GM12878 (cell line): ENCODE measurements around the gene NCF4. TPM values are rescaled to one million over a fixed set of nuclear protein-coding genes. Genes with fewer than 3 reads are reported as not detected.

ENCODE experiments used
- ATAC-seq: fragments of 200-7000 bp; cut with Tn5 transposase; 3 replicates; pipeline ENCODE4 v1.9.1; 2020; ENCODE audit warnings: mild to moderate bottlenecking, moderate library complexity
- BruUV-seq: library from RNA; stranded (reverse); fragments of 400-500 nt; replicated peaks from 2 replicates; lab custom pipeline; 2021; lab: Mats Ljungman, UMichigan
- CTCF ChIA-PET: fragments of 300-600 bp; sonication (Branson Sonifier 250); formaldehyde crosslinking; extraction: SDS; loops from one replicate; lab custom pipeline; 2021; ENCODE audit warnings: inconsistent platforms; lab: Yijun Ruan, JAX
- POLR2A ChIA-PET: fragments of 350-600 bp; formaldehyde crosslinking; extraction: SDS; loops from one replicate; lab custom pipeline; 2021; ENCODE audit warnings: inconsistent platforms; lab: Charles Lee
- RAD21 ChIA-PET: fragments of 300-600 bp; sonication (Branson Sonifier 250); formaldehyde crosslinking; loops from one replicate; lab custom pipeline; 2023; ENCODE audit warnings: antibody characterized with exemption; ENCODE audit not compliant: unreplicated experiment; lab: Charles Lee
- SMC1A ChIA-PET: fragments of 300-600 bp; sonication (Branson Sonifier 250); formaldehyde crosslinking; loops from one replicate; lab custom pipeline; 2023; ENCODE audit not compliant: unreplicated experiment, uncharacterized antibody; lab: Charles Lee
- DNase-seq: peaks from one replicate; pipeline ENCODE4 v3.0.0-alpha.2; 2011; ENCODE audit warnings: low read depth, low spot score
- FAIRE-seq: peaks from 3 replicates; lab custom pipeline; 2011; peaks lifted over from hg19 to GRCh38; lab: Jason Lieb, UNC
- H2AFZ ChIP-seq: 2 replicates; pipeline ENCODE4 v1.6.0; 2011; ENCODE audit warnings: low read depth, low read length, control low read depth; ENCODE audit not compliant: control insufficient read depth
- H3K27ac ChIP-seq: 2 replicates; pipeline ENCODE4 v1.5.1; 2011; ENCODE audit warnings: control low read depth; ENCODE audit not compliant: control insufficient read depth, insufficient read depth
- H3K27me3 ChIP-seq, 2 experiments: replicated peaks in 1 of 2; 2 replicates each; pipeline versions ENCODE4 v1.6.0 to v1.6.1; 2011; ENCODE audit warnings: low read length in 1 of 2; ENCODE audit not compliant: control insufficient read depth in 2 of 2, insufficient read depth in 2 of 2
- H3K36me3 ChIP-seq, 2 experiments: 2 replicates each; pipeline ENCODE4 v1.5.1; 2011; ENCODE audit warnings: low read length in 1 of 2; ENCODE audit not compliant: control insufficient read depth in 2 of 2, insufficient read depth in 2 of 2
- H3K4me1 ChIP-seq: 2 replicates; pipeline ENCODE4 v1.6.1; 2011; ENCODE audit warnings: mild to moderate bottlenecking, low read length, moderate library complexity, mixed read lengths; ENCODE audit not compliant: control insufficient read depth, insufficient read depth
- H3K4me2 ChIP-seq: 2 replicates; pipeline ENCODE4 v1.6.0; 2011; ENCODE audit warnings: control low read depth; ENCODE audit not compliant: control insufficient read depth, insufficient read depth
- H3K4me3 ChIP-seq: fragments of 200-600 bp; sonication (generic); 2 replicates; pipeline ENCODE4 v1.5.1; 2016
- H3K79me2 ChIP-seq: 2 replicates; pipeline ENCODE4 v1.6.0; 2011; ENCODE audit warnings: low read length; ENCODE audit not compliant: control insufficient read depth, insufficient read depth
- H3K9ac ChIP-seq: 2 replicates; pipeline ENCODE4 v1.8.0; 2011; ENCODE audit warnings: low read length, control low read depth, mixed read lengths; ENCODE audit not compliant: control insufficient read depth, insufficient read depth
- H3K9me3 ChIP-seq: replicated peaks from 3 replicates; pipeline ENCODE4 v1.5.1; 2011; ENCODE audit warnings: mild to moderate bottlenecking, low read length; ENCODE audit not compliant: control insufficient read depth, insufficient read depth
- H4K20me1 ChIP-seq: 2 replicates; pipeline ENCODE4 v1.6.0; 2011; ENCODE audit not compliant: control insufficient read depth, insufficient read depth
- E2F8 ChIP-seq: fragments of 450-650 bp; IDR thresholded peaks from 2 replicates; pipeline ENCODE4 v1.6.1; 2018; ENCODE audit warnings: mild to moderate bottlenecking, low read depth, moderate library complexity; ENCODE audit not compliant: partially characterized antibody
- SKIL ChIP-seq: fragments of 450-650 bp; IDR thresholded peaks from 2 replicates; pipeline ENCODE4 v1.6.1; 2017; ENCODE audit warnings: mild to moderate bottlenecking, low read depth, inconsistent platforms; ENCODE audit not compliant: poor library complexity, severe bottlenecking
- SPI1 ChIP-seq: IDR thresholded peaks from 2 replicates; pipeline ENCODE4 v1.6.1; 2011; ENCODE audit warnings: low read depth, mild to moderate bottlenecking, low read length, moderate library complexity, borderline replicate concordance; ENCODE audit not compliant: insufficient read depth
- ZNF592 ChIP-seq: fragments of 450-650 bp; IDR thresholded peaks from 2 replicates; pipeline ENCODE4 v1.6.1; 2017; ENCODE audit warnings: mild to moderate bottlenecking, moderate library complexity
- WGBS: methylation state at CpG from one replicate; pipeline ENCODE4 v1.1.6; 2016; ENCODE audit warnings: low lambda C conversion rate; ENCODE audit not compliant: insufficient replicate concordance, insufficient coverage; ENCODE audit errors: missing lambda C conversion rate; 5-methylcytosine and 5-hydroxymethylcytosine counted together
- in situ Hi-C: fragments of 300-500 bp; cut with MboI; formaldehyde crosslinking; loops from 9 replicates; pipeline ENCODE4 v1.14.3; 2018; ENCODE audit warnings: mixed read lengths
- intact Hi-C: fragments of 100-400 bp; cut with micrococcal nuclease; formaldehyde crosslinking; loops from one replicate; pipeline ENCODE4 v1.14.2; 2022; ENCODE audit not compliant: unreplicated experiment
- polyA plus RNA-seq, 11 experiments: library from polyadenylated mRNA; depleted of rRNA in 4 of 11; unstranded in 6 of 11; stranded (reverse) in 5 of 11; fragments of >200 nt; fragmentation: Nextera tagmentation in 4 of 11; fragmentation: Illumina TruSeq in 1 of 11; extraction: Ambion mirVana in 4 of 11; extraction: Trizol in 1 of 11; gene quantifications; 1 replicate in 1 of 11; 2 replicates in 10 of 11; pipeline versions ENCODE4 v1.2.1 to v1.2.3, GENCODE V29; 2011 to 2016; ENCODE audit warnings: inconsistent platforms in 2 of 11, missing spikeins in 2 of 11, low read depth in 1 of 11
- total RNA-seq, 4 experiments: library from RNA; depleted of rRNA in 3 of 4; stranded (reverse); fragments of >200 nt in 3 of 4; fragmentation: Illumina TruSeq in 1 of 4; extraction: Trizol in 1 of 4; gene quantifications; 2 replicates each; pipeline versions ENCODE4 v1.2.1 to v1.2.3, GENCODE V29; 2013 to 2021

Gene NCF4
- total and polyA plus RNA-seq, 10 of the 15 experiments (the other 5 are each of a cell fraction or from before 2014, with no cell fraction given) = 22.9 to 136 (median 72.5) TPM

- TF ChIP-seq SKIL = no peak
- TF ChIP-seq E2F8 = no peak
These were observed 3.2 kb downstream of the NCF4 start (continued) for GRCh38 chr22:36863979-36864378.

GRCh38 chr22:36864454-36865215 lies 3.8 kb downstream of the NCF4 start:
- Histone ChIP-seq H3K9me3 (no peaks in the 10 kb centered on the region), H3K36me3 (peaks cover 9 to 12% of the 10 kb centered on the region in 2 experiments; a peak in 3 of 4 replicates), H3K79me2 (peaks cover 11% of the 10 kb centered on the region), H3K4me1 (peaks cover 46% of the 10 kb centered on the region), H3K27me3 (no peaks in the 10 kb centered on the region), H4K20me1 (no peaks in the 10 kb centered on the region), H3K9ac (no peak overlapping the region), H3K4me2 (no peak overlapping the region), H3K27ac (no peak overlapping the region), H2AFZ (no peak overlapping the region), H3K4me3 (no peak overlapping the region)
- DNase-seq (no peak), ATAC-seq (no peak), FAIRE-seq (no peak)
- intact Hi-C loops = loop anchor here (5.0 kb wide), 2 partner anchors 298 to 337 kb away; partner anchors contain the start of gene EIF3D
- SMC1A ChIA-PET = interaction anchor here (0.6 to 0.9 kb wide), 2 partner anchors 47 to 156 kb away, joined by 3 read pairs; no protein-coding TSS in a partner anchor
- no peak for TF ChIP-seq ZNF592
- TF ChIP-seq SPI1 = peak; percentile 55; the same call in 1 of the 2 replicates
- RAD21 ChIA-PET = no interaction called here
- POLR2A ChIA-PET = interaction anchor here (0.7 kb wide), 1 partner anchor 39 kb away, joined by 4 read pairs; no protein-coding TSS in a partner anchor
- CTCF ChIA-PET = no interaction called here
- in situ Hi-C loops = no loop called here
- WGBS = 81% methylated on average over 11 of the region's 14 CpGs
- BruUV-seq = no TSS peak
